ENCODE data around the gene GGACT.

GRCh38 chr13:100563779-100564178 lies 24.8 kb downstream of the GGACT start:
- TF ChIP-seq CTCF (IDR thresholded peaks at IDR 0.05; ENCODE audit: low read length), result no peak
- TF ChIP-seq EZH2 (IDR thresholded peaks at IDR 0.05; ENCODE audit: borderline replicate concordance, low read length), result no peak
